ENCODE results near the gene DCTN2. TPM values are rescaled to one million over a fixed set of nuclear protein-coding genes. Genes with fewer than 3 reads are reported as not detected.
"Not testable (repeated sequence)": the region's sequence is repeated elsewhere in the genome, so short reads cannot be mapped to it uniquely, and the experiment has no call there.

Gene DCTN2
- total RNA-seq, 2 experiments from 2014 or later = 39.6 TPM

- intact Hi-C loops (cut with DNase I, micrococcal nuclease) = no loop called here
- H3K4me1 Mint-ChIP-seq (ENCODE audit: low read depth) = peaks cover 28% of the 10 kb centered on the region
- no peak for TF ChIP-seq CTCF (IDR thresholded peaks at IDR 0.05)
- H3K27ac Mint-ChIP-seq = peak overlapping the region; percentile 57
- DNase-seq = no peak
- no peak overlapping the region for H3K4me3 ChIP-seq (ENCODE audit: low read length)
- ATAC-seq (ENCODE audit: poor library complexity) = no peak
- H3K9me3 Mint-ChIP-seq = no peaks in the 10 kb centered on the region
- H3K27ac ChIP-seq (ENCODE audit: low read depth in 1 of 2, low read length in 2 of 2) = peak overlapping the region in 1 of 2 donors; percentile 9
- H3K9me3 ChIP-seq (ENCODE audit: control insufficient read depth in 1 of 2, insufficient read depth in 1 of 2, low read length in 2 of 2) = no peaks in the 10 kb centered on the region
- no peaks in the 10 kb centered on the region for H3K27me3 Mint-ChIP-seq
- CTCF ChIA-PET = interaction anchor here (0.6 to 0.7 kb wide), 2 partner anchors 31 to 105 kb away, joined by 3 read pairs; partner anchors contain the start of gene DCTN2
- POLR2A ChIA-PET = no interaction called here
- peaks cover 76% of the 10 kb centered on the region for H3K36me3 ChIP-seq (ENCODE audit: insufficient read depth, low read length)
- peaks cover 25% of the 10 kb centered on the region for H3K4me1 ChIP-seq (ENCODE audit: insufficient read depth, low read length)
- H3K27me3 ChIP-seq (ENCODE audit: control insufficient read depth in 1 of 2, insufficient read depth in 2 of 2, low read length in 2 of 2) = no peaks in the 10 kb centered on the region
- no peak overlapping the region for H3K4me3 Mint-ChIP-seq
- peaks cover 88% of the 10 kb centered on the region for H3K36me3 Mint-ChIP-seq (ENCODE audit: low read depth)
Measured at GRCh38 chr12:57515408-57515933, 31.5 kb downstream of the DCTN2 start.

GRCh38 chr12:57514720-57515407 is 32.1 kb downstream of the DCTN2 start:
- Mint-ChIP-seq H3K36me3 (ENCODE audit: low read depth) (peaks cover 85% of the 10 kb centered on the region), H3K27me3 (no peaks in the 10 kb centered on the region), H3K4me3 (no peak overlapping the region), H3K4me1 (ENCODE audit: low read depth) (peaks cover 23% of the 10 kb centered on the region), H3K27ac (no peak overlapping the region), H3K9me3 (no peaks in the 10 kb centered on the region)
- no peak for DNase-seq
- intact Hi-C loops (cut with DNase I, micrococcal nuclease) = no loop called here
- Histone ChIP-seq H3K9me3 (ENCODE audit: control insufficient read depth in 1 of 2, insufficient read depth in 1 of 2, low read length in 2 of 2) (no peaks in the 10 kb centered on the region), H3K27ac (ENCODE audit: low read depth in 1 of 2, low read length in 2 of 2) (peak overlapping the region in 1 of 2 donors; percentile 9), H3K36me3 (ENCODE audit: insufficient read depth, low read length) (peaks cover 79% of the 10 kb centered on the region), H3K4me1 (ENCODE audit: insufficient read depth, low read length) (peaks cover 21% of the 10 kb centered on the region), H3K27me3 (ENCODE audit: control insufficient read depth in 1 of 2, insufficient read depth in 2 of 2, low read length in 2 of 2) (no peaks in the 10 kb centered on the region), H3K4me3 (ENCODE audit: low read length) (no peak overlapping the region)
- no peak for ATAC-seq (ENCODE audit: poor library complexity)
- ChIA-PET CTCF (interaction anchor here (0.6 to 1.0 kb wide), 3 partner anchors 32 to 104 kb away, joined by 3 read pairs; partner anchors contain the start of genes DCTN2 and GLI1), POLR2A (no interaction called here)
- TF ChIP-seq CTCF (IDR thresholded peaks at IDR 0.05) = no peak

- intact Hi-C loops (cut with DNase I, micrococcal nuclease); H3K27me3 ChIP-seq (ENCODE audit: control insufficient read depth in 1 of 2, insufficient read depth in 2 of 2, low read length in 2 of 2); H3K9me3 ChIP-seq (ENCODE audit: control insufficient read depth in 1 of 2, insufficient read depth in 1 of 2, low read length in 2 of 2); H3K4me3 Mint-ChIP-seq; ATAC-seq (ENCODE audit: poor library complexity); H3K9me3 Mint-ChIP-seq; H3K27ac ChIP-seq (ENCODE audit: low read depth in 1 of 2, low read length in 2 of 2); H3K4me3 ChIP-seq (ENCODE audit: low read length); DNase-seq; H3K27ac Mint-ChIP-seq; POLR2A ChIA-PET; H3K27me3 Mint-ChIP-seq: not testable (repeated sequence)
- Histone ChIP-seq H3K4me1 (ENCODE audit: insufficient read depth, low read length) (peaks cover 15% of the 10 kb centered on the region), H3K36me3 (ENCODE audit: insufficient read depth, low read length) (peaks cover 83% of the 10 kb centered on the region)
- Mint-ChIP-seq H3K4me1 (ENCODE audit: low read depth) (peaks cover 19% of the 10 kb centered on the region), H3K36me3 (ENCODE audit: low read depth) (peaks cover 88% of the 10 kb centered on the region)
- CTCF ChIA-PET = interaction anchor here (0.6 to 1.0 kb wide), 2 partner anchors 52 to 55 kb away, joined by 3 read pairs; partner anchors contain the start of gene GLI1
Measured at GRCh38 chr12:57514246-57514645, 32.7 kb downstream of the DCTN2 start.

GRCh38 chr12:57513677-57514076 is 33.3 kb downstream of the DCTN2 start:
- H3K4me3 ChIP-seq (ENCODE audit: low read length); H3K4me3 Mint-ChIP-seq; DNase-seq; H3K27ac Mint-ChIP-seq; H3K27ac ChIP-seq (ENCODE audit: low read depth in 1 of 2, low read length in 2 of 2); H3K27me3 Mint-ChIP-seq; H3K27me3 ChIP-seq (ENCODE audit: control insufficient read depth in 1 of 2, insufficient read depth in 2 of 2, low read length in 2 of 2); H3K9me3 ChIP-seq (ENCODE audit: control insufficient read depth in 1 of 2, insufficient read depth in 1 of 2, low read length in 2 of 2); ATAC-seq (ENCODE audit: poor library complexity); intact Hi-C loops (cut with DNase I, micrococcal nuclease); H3K4me1 ChIP-seq (ENCODE audit: insufficient read depth, low read length); H3K9me3 Mint-ChIP-seq: not testable (repeated sequence)
- peaks cover 88% of the 10 kb centered on the region for H3K36me3 Mint-ChIP-seq (ENCODE audit: low read depth)
- H3K4me1 Mint-ChIP-seq (ENCODE audit: low read depth) = peaks cover 14% of the 10 kb centered on the region
- POLR2A ChIA-PET = interaction anchor here (0.6 kb wide), 1 partner anchor 58 kb away, joined by 4 read pairs; no protein-coding TSS in a partner anchor
- peaks cover 88% of the 10 kb centered on the region for H3K36me3 ChIP-seq (ENCODE audit: insufficient read depth, low read length)
- CTCF ChIA-PET = interaction anchor here (0.6 to 1.0 kb wide), 2 partner anchors 51 to 54 kb away, joined by 3 read pairs; partner anchors contain the start of gene GLI1
